PFSK-1 (cell line): Measurements from ENCODE around the gene C3orf49.

Source experiments
- FOXP2 ChIP-seq: optimal IDR thresholded peaks from 2 replicates; pipeline ENCODE3; 2011; ENCODE audit warnings: borderline replicate concordance, control low read depth, inconsistent platforms; ENCODE audit not compliant: insufficient read depth; ENCODE audit errors: extremely low read length, extremely low read depth
- POLR2AphosphoS5 ChIP-seq: IDR thresholded peaks from 2 replicates; pipeline ENCODE4 v1.6.1; 2012; ENCODE audit warnings: low read depth, mild to moderate bottlenecking, control low read depth, low read length, moderate library complexity
- SIN3A ChIP-seq: IDR thresholded peaks from 2 replicates; pipeline ENCODE4 v1.6.1; 2012; ENCODE audit warnings: mild to moderate bottlenecking, low read length, moderate library complexity, borderline replicate concordance; ENCODE audit not compliant: insufficient read depth
- TAF1 ChIP-seq: IDR thresholded peaks from 2 replicates; pipeline ENCODE4 v1.6.1; 2012; ENCODE audit warnings: low read length, control low read depth, borderline replicate concordance; ENCODE audit not compliant: insufficient read depth
- TF ChIP-seq, protein P1 (sequence below), 2 experiments: IDR thresholded peaks; 2 replicates each; pipeline versions ENCODE4 v1.6.1 to v1.8.0; 2011 to 2012; ENCODE audit warnings: low read depth in 2 of 2, low read length in 2 of 2, control low read depth in 1 of 2, inconsistent platforms in 1 of 2, mild to moderate bottlenecking in 1 of 2, moderate library complexity in 1 of 2; ENCODE audit not compliant: insufficient read depth in 1 of 2

Gene C3orf49

DNA sequence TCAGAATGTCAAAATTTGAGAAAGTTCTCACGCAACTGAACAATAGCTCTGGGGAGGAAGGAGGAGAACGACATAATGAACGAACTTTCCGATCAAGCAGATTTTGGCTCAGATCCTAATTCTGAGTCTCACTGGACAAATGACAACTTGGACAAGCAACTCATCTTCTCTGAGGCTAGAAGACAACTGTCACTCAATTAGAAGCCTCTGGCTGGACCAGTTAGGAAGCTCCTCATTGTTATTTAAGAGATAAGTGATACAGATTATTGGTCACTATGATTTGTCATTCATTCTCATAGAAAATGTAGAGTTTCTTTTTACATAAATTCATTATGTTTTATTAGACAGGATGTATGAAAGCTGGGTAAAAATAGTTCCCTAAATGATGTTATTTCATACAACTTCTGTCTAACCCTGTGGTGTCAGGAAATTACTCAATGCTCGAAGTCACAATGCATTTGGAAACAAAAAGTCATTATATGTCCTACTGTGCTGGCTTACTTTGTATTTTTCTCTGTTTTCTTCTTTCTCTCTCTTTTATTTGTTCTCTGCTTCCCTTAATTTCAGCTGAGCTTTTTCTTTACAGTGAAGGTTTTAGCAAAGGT, 11.0 kb upstream of the C3orf49 start:
- TF ChIP-seq, protein P1, sequence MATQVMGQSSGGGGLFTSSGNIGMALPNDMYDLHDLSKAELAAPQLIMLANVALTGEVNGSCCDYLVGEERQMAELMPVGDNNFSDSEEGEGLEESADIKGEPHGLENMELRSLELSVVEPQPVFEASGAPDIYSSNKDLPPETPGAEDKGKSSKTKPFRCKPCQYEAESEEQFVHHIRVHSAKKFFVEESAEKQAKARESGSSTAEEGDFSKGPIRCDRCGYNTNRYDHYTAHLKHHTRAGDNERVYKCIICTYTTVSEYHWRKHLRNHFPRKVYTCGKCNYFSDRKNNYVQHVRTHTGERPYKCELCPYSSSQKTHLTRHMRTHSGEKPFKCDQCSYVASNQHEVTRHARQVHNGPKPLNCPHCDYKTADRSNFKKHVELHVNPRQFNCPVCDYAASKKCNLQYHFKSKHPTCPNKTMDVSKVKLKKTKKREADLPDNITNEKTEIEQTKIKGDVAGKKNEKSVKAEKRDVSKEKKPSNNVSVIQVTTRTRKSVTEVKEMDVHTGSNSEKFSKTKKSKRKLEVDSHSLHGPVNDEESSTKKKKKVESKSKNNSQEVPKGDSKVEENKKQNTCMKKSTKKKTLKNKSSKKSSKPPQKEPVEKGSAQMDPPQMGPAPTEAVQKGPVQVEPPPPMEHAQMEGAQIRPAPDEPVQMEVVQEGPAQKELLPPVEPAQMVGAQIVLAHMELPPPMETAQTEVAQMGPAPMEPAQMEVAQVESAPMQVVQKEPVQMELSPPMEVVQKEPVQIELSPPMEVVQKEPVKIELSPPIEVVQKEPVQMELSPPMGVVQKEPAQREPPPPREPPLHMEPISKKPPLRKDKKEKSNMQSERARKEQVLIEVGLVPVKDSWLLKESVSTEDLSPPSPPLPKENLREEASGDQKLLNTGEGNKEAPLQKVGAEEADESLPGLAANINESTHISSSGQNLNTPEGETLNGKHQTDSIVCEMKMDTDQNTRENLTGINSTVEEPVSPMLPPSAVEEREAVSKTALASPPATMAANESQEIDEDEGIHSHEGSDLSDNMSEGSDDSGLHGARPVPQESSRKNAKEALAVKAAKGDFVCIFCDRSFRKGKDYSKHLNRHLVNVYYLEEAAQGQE (IDR thresholded peaks at IDR 0.05; ENCODE audit: insufficient read depth in 1 of 2, low read depth in 2 of 2, low read length in 2 of 2) = no peak

DNA sequence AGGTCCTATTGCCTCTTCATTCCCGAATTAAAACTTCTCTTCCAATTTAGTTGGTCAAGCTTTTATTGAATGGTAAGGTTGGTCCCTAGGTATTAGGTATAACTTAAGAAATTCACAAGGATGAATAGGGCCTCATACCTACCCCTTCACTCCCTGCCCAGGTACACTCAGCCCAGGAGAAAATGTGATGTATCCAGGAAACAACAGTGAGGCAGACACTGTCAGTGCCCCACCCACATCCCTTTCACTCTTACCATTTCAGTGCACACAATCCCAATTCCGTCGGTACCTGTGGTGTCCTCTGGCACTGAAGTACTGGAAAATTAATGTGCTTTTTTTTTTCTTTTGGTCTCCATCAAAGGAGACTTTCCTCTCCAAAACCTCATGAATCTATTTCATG, 10.5 kb upstream of the C3orf49 start:
- TF ChIP-seq, protein P1 (IDR thresholded peaks at IDR 0.05; ENCODE audit: insufficient read depth in 1 of 2, low read depth in 2 of 2, low read length in 2 of 2) = no peak
- TF ChIP-seq TAF1 (no peak), POLR2AphosphoS5 (no peak)

GRCh38 chr3:63809607-63810006, 9.5 kb upstream of the C3orf49 start:
- TF ChIP-seq TAF1 (no peak), POLR2AphosphoS5 (no peak), SIN3A (no peak), FOXP2 (no peak)
- TF ChIP-seq, protein P1 (IDR thresholded peaks at IDR 0.05; ENCODE audit: insufficient read depth in 1 of 2, low read depth in 2 of 2, low read length in 2 of 2) = no peak

- no peak for TF ChIP-seq FOXP2
- no peak for TF ChIP-seq POLR2AphosphoS5
- TF ChIP-seq TAF1 = no peak
- TF ChIP-seq SIN3A = no peak
- TF ChIP-seq, protein P1 (IDR thresholded peaks at IDR 0.05; ENCODE audit: insufficient read depth in 1 of 2, low read depth in 2 of 2, low read length in 2 of 2) = no peak
These were observed 4.9 kb upstream of the C3orf49 start for GRCh38 chr3:63814237-63814636.

DNA sequence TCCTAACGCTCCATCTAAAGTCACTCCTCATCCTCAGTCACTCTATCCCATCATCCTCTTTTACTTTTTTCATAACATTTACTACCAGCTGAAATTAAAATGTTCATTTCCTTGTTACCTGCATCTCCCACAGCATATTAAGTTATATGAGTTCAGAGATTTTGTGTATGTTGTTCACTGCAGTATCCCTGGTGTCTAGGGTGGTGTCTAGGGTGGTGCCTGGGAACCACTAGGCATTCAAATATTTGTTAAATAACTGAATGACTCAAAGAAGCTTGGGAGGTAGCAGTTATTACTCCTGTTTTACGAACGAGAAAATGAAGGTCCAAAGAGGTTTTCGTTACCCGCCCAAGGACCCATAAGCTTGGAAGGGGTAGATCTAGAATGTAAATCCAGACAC, 1.9 kb upstream of the C3orf49 start:
- TF ChIP-seq, protein P1 (IDR thresholded peaks at IDR 0.05; ENCODE audit: insufficient read depth in 1 of 2, low read depth in 2 of 2, low read length in 2 of 2) = no peak
- TF ChIP-seq POLR2AphosphoS5 = no peak
- no peak for TF ChIP-seq SIN3A
- TF ChIP-seq TAF1 = no peak
- no peak for TF ChIP-seq FOXP2
